Activated gamma-delta T cell treated with anti-CD3 and anti-CD28 coated beads, Interleukin-2, amount 50 U/mL, for 16 hours (primary cell): ENCODE data around the gene STK33.

ENCODE experiments used
- DNase-seq: peaks from one replicate; pipeline ENCODE4 v3.0.0-alpha.2; 2020; ENCODE audit warnings: low read depth

The STK33 gene

GRCh38 chr11:8593935-8594909 is at the start of gene STK33:
STK33 (minus strand) TSS chr11:8594228; CDS start chr11:8474905, 119,323 bp downstream.
- no peak for DNase-seq

DNA sequence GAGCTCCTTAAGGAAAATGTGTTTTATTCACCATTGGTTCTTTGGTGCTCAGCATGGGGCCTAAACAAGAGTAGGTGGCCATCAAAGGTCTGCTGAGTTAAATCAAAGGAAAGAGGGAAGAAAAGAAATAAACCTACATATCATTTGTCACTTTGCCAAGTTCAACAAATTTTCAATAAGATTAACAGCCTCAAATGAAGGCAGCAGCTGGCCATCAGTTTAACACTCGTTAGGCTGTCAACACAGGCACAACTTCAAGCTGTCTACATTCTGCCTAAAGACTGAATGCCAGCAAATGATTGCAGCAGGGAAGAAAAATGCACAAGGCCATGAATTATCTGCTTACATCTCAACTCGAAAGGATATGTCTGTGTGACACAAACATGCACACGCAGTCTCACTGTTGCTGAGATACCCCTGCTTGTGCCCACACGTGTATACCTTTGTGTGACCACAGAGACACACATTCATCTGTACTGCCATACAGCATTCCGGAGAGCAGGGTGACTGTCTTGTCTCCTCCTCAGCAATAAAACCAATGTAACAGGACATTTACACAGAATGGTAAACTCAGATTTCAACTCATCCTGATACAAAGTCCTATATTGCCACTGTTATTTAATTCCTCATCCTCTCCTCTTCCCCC is 48.3 kb upstream of the STK33 start:
- no peak for DNase-seq

- DNase-seq, result no peak
Observed at GRCh38 chr11:8641332-8641731, 47.3 kb upstream of the STK33 start.

GRCh38 chr11:8640267-8640906 is 46.4 kb upstream of the STK33 start:
- no peak for DNase-seq

DNA sequence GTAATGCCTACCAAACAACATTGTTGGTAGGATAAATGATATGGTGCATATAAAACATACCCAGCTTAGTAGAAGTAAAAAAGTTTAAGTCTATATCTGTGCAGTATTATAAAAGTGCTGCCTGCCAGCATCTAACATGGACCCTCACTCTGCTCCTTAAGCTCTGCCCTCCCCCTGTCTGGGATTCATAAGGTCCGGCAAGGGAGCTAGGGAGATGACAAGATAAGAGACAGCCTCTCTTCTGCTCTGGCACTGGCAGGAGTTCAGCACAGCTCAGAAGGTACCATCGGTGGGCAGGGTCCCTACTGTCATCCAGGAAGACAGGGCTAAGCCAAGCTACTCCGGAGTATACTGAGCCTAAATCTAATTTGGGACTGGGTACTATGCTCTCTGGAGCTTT is 45.6 kb upstream of the STK33 start:
- no peak for DNase-seq

DNA sequence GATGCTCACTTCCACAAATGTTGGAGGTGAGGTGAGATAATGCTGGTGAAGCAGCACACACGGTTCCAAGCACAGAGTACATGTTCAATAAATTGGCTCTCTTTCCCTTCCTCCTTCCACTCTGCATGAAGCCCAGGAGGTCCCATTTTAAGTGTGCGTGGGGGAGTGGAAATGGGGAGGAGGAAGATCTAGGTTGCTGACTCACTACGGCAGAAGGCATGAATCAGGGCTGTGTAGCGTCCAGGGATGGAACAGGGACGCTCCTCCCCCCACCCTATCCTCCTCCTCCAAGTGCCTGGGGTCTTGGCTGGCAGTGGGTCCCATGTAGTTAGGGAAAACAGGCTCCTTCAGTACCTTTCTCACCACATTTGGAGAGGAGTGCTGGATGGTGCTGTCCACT is 44.3 kb upstream of the STK33 start:
- no peak for DNase-seq

- DNase-seq, result no peak
Observed at GRCh38 chr11:8636127-8636526, 42.1 kb upstream of the STK33 start.

- no peak for DNase-seq
Observed at GRCh38 chr11:8634498-8634897, 40.5 kb upstream of the STK33 start.

GRCh38 chr11:8631395-8632118 is 37.5 kb upstream of the STK33 start:
- DNase-seq, result no peak

DNA sequence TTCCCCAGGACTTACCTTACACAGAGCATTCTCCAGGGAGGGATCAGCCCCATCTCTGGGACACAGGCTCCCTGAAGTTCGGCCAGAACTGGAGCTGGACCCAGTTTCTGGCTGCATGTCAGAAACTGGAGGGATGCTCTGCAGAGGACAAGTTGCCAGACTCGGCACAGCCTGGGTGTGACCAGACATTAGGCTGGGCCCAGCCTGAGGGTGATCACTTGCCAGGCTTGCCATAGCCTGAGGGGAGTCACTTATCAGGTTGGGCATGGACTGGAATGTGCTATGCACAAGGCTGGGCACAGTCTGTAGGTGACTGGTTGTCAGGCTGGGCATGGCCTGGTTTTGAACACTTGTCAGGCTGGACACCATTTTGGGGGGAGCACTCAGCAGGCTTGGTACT is 30.7 kb upstream of the STK33 start:
- DNase-seq, result no peak

DNA sequence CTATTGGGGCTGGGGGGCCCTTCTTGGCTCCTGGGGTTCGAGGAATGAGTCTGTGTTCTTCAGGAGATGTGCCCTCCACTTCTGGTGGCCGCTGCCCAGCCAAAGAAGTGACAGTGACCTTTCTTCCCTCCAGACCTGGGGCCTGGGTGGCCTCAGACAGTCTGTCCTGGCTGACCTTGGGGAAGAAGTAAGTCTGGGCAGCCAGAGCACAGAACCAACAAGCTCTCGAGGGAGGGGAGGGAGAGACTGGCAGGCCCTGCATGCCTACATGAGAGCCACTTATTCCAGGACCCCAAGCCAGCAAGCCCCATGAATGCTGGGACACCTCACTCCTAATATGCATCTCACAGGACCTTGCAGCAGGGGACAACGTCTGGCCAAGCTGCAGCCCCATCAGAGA is 27.1 kb upstream of the STK33 start:
- no peak for DNase-seq

DNA sequence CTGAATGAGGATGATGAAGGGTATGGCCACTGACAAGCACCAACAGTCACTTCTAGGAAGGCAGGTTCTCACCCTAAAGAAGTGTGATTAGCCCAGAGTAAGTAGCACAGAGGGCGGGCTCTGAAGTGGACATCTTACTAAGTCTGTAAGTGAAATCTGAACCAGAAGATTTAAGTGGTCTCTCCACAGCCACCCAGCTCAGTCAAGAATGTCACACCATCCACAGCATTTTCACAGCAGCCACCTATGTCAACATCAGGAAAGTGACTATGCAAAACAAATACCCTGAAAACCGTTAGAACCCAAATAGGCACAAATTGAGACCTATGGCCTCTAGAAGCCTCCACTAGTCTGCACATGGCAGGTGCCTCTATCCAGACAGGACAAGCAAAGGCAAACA is 23.0 kb upstream of the STK33 start:
- DNase-seq, result no peak

DNA sequence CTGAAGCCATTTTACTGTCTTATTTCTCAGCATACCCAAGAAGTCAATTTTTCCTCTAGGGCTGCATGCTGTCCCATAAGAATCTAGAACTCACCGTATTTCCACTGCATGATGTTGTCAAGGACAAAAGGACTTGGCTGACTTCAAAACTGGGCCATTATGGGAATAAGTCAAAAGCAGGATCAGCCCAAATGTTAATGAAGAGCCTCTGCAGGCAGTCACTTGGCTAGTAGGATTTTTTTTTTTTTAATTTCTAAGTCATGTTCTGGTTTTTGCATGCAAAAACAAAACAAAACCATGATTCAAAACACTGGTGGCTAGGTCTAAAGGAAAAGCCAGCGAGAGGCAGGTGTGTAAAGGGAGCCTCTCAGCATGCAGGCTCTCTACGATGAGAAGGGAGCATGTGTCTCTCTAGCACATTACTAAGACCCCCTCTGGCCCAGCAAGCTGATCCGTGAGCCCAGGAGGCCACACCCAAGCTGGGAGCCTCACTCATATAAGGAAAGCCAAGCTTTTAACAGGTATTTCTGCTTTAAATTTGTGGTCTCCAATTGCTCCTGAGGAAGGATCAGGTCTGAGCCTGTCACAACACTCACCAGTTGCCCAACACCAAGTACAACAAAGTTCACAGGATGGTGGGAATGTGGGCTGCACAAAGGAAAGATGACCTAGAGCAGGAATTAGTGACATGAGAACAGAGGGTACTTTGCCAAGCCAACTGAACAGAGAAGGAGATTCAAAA is 21.4 kb upstream of the STK33 start:
- DNase-seq, result no peak

DNA sequence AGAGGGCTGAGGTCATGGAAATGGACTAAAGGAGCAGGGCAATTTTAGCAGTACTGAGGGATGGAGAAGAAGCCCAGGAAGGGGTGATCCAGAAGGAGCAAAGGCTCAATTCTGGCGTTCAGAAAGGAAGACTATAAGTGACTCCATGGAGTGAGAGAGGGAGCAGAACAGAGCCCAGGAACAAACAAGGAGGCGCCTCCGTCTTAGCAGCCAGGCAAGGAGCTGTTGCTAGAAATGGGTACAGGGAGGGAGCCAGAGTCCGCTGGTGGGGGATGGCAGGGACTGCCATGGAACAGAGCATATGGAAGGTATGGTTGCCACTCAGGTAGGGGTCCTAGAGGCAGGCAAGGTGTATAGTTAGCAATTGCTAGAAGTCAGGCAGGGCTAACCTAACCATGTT is 20.5 kb upstream of the STK33 start:
- no peak for DNase-seq

DNA sequence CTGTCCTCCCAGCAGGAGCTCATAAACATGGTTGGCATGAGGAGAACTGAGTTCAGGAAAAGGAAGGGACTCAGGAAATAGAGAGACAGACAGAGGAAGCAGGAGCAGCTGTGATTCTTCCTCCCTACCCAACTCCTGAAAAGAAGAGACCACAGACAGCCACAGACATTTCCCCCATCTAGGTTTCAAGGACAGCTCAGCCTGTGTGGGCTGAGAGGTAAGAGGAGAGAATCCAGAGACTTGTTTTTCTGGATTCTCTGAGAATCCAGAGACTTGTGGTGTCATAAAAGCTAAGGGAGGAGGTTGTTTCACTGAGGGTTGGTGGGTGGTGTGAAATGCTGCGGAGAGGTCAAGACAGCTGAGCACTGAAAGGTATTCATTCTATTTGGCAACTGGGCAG is 19.0 kb upstream of the STK33 start:
- DNase-seq, result no peak

- no peak for DNase-seq
Observed at GRCh38 chr11:8612522-8612921, 18.5 kb upstream of the STK33 start.

GRCh38 chr11:8610532-8611116 is 16.6 kb upstream of the STK33 start:
- DNase-seq, result no peak

- no peak for DNase-seq
Observed at GRCh38 chr11:8608652-8609051, 14.6 kb upstream of the STK33 start.

DNA sequence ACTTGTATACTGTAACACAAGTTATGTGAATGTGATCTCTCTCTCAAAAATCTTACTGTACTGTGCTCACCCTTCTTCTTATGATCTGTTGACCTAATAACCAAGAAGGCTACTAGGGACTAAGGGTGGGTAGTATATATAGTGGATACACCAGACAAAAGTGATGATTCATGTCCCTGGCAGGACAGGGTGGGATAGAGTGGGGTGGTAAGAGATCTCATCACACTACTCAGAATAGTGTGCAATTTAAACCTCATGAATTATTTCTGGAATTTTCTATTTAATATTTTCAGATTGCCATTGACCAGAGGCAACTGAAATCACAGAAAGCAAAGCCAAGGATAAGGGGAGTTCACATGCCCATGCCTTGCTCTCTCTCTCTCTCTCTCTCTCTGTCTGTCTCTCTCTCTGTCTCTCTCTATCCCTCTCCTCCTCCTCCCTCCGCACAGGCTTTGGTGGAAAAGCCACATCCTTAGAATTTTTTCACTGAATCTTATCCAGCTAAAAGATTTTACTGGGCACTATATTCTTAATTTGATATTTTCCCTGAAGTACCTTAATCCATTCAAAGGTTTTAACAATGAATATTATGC is 12.0 kb upstream of the STK33 start:
- DNase-seq, result no peak

DNA sequence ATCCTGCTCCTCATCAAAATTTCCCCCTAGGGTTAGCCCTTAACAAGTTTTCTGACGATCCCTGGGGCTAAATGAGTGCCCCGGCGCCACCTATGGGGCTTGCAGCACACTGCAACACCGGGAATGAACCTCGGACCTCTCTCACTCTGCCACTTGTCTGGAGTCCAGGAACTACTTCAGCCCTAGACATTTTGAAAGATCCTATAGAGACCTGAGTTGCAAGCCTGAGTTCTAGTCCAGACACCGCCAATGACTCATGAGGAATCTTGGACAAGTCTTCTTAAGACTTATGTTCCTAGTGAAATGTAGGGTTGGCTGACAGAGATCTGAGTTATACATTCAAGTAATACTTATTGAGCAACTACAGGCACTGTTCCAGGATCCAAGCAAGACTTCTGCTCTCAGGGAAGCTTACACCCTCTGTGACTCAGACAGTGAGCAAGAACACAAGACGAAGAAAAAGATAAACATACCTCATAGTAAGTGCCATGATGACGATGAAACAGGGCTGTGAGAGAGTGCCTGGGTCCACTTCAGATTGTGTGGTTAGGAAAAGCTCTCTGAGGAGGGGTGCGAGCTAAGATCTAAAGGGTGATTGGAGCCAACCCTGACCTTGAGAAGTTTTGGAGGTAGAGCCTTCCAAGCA is 10.2 kb upstream of the STK33 start:
- no peak for DNase-seq
